Right lobe of liver (tissue), 4 donors: ENCODE measurements around the gene TSPAN4.

Experiments
- POLR2A ChIP-seq: fragments of 450-650 bp; IDR thresholded peaks from one replicate; pipeline ENCODE4 v1.6.1; 2017; ENCODE audit warnings: antibody characterized with exemption, mild to moderate bottlenecking
- TF ChIP-seq, protein P1 (sequence below), 4 donors: fragments of 200-600 bp in 3 of 4; fragments of 450-650 bp in 1 of 4; IDR thresholded peaks; one replicate each; pipeline versions ENCODE4 v1.5.1 to v1.8.0; 2016 to 2022; ENCODE audit warnings: antibody characterized with exemption in 4 of 4, mild to moderate bottlenecking in 2 of 4
- donor health status: DM: no; HTN: no; CAD: no.
- donor health status: DM: no; HTN: no; CAD: no.
- donor health status: DM: no; HTN: yes; CAD: no.

- TF ChIP-seq, protein P1, sequence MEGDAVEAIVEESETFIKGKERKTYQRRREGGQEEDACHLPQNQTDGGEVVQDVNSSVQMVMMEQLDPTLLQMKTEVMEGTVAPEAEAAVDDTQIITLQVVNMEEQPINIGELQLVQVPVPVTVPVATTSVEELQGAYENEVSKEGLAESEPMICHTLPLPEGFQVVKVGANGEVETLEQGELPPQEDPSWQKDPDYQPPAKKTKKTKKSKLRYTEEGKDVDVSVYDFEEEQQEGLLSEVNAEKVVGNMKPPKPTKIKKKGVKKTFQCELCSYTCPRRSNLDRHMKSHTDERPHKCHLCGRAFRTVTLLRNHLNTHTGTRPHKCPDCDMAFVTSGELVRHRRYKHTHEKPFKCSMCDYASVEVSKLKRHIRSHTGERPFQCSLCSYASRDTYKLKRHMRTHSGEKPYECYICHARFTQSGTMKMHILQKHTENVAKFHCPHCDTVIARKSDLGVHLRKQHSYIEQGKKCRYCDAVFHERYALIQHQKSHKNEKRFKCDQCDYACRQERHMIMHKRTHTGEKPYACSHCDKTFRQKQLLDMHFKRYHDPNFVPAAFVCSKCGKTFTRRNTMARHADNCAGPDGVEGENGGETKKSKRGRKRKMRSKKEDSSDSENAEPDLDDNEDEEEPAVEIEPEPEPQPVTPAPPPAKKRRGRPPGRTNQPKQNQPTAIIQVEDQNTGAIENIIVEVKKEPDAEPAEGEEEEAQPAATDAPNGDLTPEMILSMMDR (IDR thresholded peaks at IDR 0.05), result no peak
- TF ChIP-seq POLR2A, result no peak
Measured at GRCh38 chr11:912266-912665, 69.6 kb downstream of the TSPAN4 start.
